Measurements from ENCODE around the gene EQTN. TPM values are rescaled to one million over a fixed set of nuclear protein-coding genes. Genes with fewer than 3 reads are reported as not detected.

The EQTN gene
- total RNA-seq (10 to 100 TPM; 10.5 to 33.0 TPM), polyA plus RNA-seq (ENCODE audit: insufficient read depth, low read depth, low replicate concordance) (44.9 TPM)
- long read RNA-seq, donor 1, result 0 reads
- long read RNA-seq, donor 2, result 0 reads

DNA sequence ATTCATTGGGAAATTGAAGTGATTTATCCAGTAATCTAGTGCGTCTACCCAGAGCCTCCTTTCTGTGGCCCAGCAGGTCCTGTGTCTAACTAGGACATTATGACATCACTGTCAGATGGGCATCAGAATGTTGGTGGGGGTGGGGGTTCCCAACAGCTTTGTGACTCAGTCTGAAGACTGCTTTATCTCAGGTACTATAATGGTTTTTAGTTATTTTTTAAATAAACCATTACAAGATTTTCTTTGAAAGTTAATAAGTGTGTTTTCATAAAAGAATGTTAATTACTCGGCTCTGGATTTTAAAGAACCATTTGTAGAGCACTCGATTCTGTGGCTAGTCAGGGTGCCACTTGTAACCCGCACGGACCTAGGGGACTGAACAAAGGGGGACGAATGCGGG is at the start of gene EQTN:
Gene EQTN (minus strand): TSS at position 101 of the 400 bp plus-strand sequence. CDS start 95 bp downstream, at position 6.
- intact Hi-C loops (cut with DNase I; ENCODE audit: low total_unique reads), result no loop called here
- no peaks in the 10 kb centered on the region for H3K9me3 ChIP-seq
- no peaks in the 10 kb centered on the region for H3K4me1 ChIP-seq
- no peak for TF ChIP-seq POLR2A (IDR thresholded peaks at IDR 0.05)
- TF ChIP-seq, protein P1, sequence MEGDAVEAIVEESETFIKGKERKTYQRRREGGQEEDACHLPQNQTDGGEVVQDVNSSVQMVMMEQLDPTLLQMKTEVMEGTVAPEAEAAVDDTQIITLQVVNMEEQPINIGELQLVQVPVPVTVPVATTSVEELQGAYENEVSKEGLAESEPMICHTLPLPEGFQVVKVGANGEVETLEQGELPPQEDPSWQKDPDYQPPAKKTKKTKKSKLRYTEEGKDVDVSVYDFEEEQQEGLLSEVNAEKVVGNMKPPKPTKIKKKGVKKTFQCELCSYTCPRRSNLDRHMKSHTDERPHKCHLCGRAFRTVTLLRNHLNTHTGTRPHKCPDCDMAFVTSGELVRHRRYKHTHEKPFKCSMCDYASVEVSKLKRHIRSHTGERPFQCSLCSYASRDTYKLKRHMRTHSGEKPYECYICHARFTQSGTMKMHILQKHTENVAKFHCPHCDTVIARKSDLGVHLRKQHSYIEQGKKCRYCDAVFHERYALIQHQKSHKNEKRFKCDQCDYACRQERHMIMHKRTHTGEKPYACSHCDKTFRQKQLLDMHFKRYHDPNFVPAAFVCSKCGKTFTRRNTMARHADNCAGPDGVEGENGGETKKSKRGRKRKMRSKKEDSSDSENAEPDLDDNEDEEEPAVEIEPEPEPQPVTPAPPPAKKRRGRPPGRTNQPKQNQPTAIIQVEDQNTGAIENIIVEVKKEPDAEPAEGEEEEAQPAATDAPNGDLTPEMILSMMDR (IDR thresholded peaks at IDR 0.05), result no peak
- no peaks in the 10 kb centered on the region for H3K36me3 ChIP-seq (ENCODE audit: low read depth, missing control alignments)
- H3K27me3 ChIP-seq, result no peaks in the 10 kb centered on the region
- H3K27ac ChIP-seq, result no peak within 1 kb of the TSS
- no peak within 1 kb of the TSS for H3K4me3 ChIP-seq
- DNase-seq, result no peak
- WGBS, 2 donors, result 81 to 84% methylated on average over 7 of the region's 7 CpGs

DNA sequence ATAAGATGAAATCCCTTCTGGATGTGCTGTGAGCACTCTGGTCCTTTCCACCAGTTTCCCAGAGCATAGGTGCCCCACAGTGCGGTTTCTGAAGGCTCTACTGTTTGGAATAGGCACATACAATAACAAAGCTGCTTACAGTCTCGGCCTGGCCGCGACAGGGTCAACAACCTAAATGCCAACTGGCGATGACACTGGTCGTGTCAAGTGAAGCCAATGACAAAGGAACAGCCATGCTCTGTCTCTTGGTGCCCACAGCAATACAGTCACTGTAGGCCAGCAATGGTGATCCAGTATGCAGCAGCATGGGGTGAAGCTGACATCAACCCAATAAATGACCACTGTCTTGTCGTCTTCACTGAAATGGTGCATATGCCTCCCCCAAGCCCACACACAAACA is 47.8 kb upstream of the EQTN start:
- H3K36me3 ChIP-seq (ENCODE audit: low read depth, missing control alignments), result no peaks in the 10 kb centered on the region
- H3K4me1 ChIP-seq, result peaks cover 20% of the 10 kb centered on the region
- no peak overlapping the region for H3K27ac ChIP-seq
- intact Hi-C loops (cut with DNase I; ENCODE audit: low total_unique reads), result no loop called here
- TF ChIP-seq, protein P1 (IDR thresholded peaks at IDR 0.05), result no peak
- no peak for TF ChIP-seq POLR2A (IDR thresholded peaks at IDR 0.05)
- WGBS, 2 donors, result 96 to 100% methylated on average over 7 of the region's 7 CpGs
- no peaks in the 10 kb centered on the region for H3K9me3 ChIP-seq
- H3K27me3 ChIP-seq, result no peaks in the 10 kb centered on the region
- H3K4me3 ChIP-seq, result no peak overlapping the region
- no peak for DNase-seq

DNA sequence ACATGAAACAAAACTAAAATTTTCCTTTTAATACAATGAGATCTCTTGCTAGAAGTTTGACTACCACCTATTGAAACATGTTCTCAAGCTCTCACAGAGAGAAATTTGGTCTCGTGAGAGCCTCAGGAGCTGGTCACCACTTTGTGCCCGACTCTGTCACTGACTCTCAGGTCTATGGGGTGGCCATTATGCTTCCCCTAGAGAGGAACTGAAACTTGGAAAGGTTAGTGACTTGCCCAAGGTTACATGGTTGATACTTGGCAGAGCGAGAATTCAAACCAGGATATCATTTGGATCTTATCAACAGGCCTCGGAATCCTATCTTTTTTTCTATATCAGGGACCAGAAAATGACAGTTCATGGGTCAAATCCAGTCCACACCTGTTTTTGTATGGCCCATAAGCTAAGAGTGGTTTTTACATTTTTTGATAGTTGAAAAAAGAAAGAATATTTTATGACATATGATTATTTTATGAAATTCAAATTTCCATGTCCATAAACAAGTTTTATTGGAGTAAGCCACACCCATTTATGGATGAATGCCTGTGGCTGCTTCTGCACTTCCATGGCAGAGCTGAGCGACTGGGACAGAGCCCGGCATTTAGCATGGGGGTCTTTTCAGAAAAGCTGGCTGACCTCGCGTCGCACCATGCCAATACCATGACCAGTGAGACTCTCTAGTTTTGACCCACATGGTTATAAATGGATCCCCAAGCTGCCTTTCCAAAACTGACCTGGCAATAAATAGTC is 44.8 kb upstream of the EQTN start:
- no peak for TF ChIP-seq POLR2A (IDR thresholded peaks at IDR 0.05)
- TF ChIP-seq, protein P1 (IDR thresholded peaks at IDR 0.05), result no peak
- DNase-seq, result no peak
- Histone ChIP-seq H3K9me3 (no peaks in the 10 kb centered on the region), H3K36me3 (ENCODE audit: low read depth, missing control alignments) (no peaks in the 10 kb centered on the region), H3K4me1 (peaks cover 49% of the 10 kb centered on the region), H3K27me3 (no peaks in the 10 kb centered on the region), H3K4me3 (peak overlapping the region in 1 of 2 donors; percentile 24), H3K27ac (peak overlapping the region; percentile 43 to 66)
- intact Hi-C loops (cut with DNase I; ENCODE audit: low total_unique reads), result no loop called here
- WGBS, 2 donors, result 56 to 64% methylated on average over 9 of the region's 9 CpGs

DNA sequence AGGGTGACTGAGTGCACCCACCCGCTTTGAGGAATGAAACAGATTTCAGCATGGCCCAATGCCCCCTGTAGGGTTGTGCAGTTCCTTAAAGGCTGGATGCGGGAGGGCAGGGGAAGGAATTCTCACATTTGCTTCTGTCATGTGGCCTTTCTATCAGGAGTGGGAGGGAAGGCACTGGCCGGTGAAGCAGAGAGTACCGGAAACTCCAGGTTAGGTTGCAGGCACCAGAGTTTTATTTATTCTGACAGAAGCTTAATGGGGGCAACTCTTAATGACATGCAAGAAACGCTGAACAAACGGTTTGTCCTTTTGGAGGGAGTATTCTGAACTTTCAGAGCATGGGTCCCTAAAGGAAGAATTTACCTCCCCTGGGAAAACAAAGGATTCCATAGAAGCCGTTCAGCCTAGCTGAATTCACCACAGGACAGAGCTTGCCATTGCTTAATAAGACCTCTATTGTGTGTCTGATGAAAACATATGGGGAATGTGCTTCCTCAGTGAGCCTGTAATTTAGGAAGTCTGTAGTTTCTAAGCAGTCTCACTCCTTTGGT is 44.1 kb upstream of the EQTN start:
- Histone ChIP-seq H3K27ac (peak overlapping the region; percentile 43 to 66), H3K4me3 (no peak overlapping the region), H3K27me3 (no peaks in the 10 kb centered on the region), H3K4me1 (peaks cover 50% of the 10 kb centered on the region), H3K9me3 (no peaks in the 10 kb centered on the region), H3K36me3 (ENCODE audit: low read depth, missing control alignments) (no peaks in the 10 kb centered on the region)
- peak; percentile 65 for DNase-seq
- 40 to 49% methylated on average over 7 of the region's 7 CpGs for WGBS, 2 donors
- intact Hi-C loops (cut with DNase I; ENCODE audit: low total_unique reads), result no loop called here
- TF ChIP-seq, protein P1 (IDR thresholded peaks at IDR 0.05), result no peak
- no peak for TF ChIP-seq POLR2A (IDR thresholded peaks at IDR 0.05)

Data from testis (tissue), 5 donors.